ENCODE results near the gene UNC5C.

UNC5C gene

GRCh38 chr4:95386410-95386809 is 162.4 kb downstream of the UNC5C start:
- no peak for DNase-seq

GRCh38 chr4:95381843-95382580 is 166.8 kb downstream of the UNC5C start:
- no peak for DNase-seq

GRCh38 chr4:95379633-95380032 is 169.1 kb downstream of the UNC5C start:
- DNase-seq, result no peak

- no peak for DNase-seq
Measured at GRCh38 chr4:95377366-95377900, 171.3 kb downstream of the UNC5C start.

GRCh38 chr4:95371476-95372224 is 177.1 kb downstream of the UNC5C start:
- DNase-seq, result no peak

- no peak for DNase-seq
Measured at GRCh38 chr4:95367824-95368223, 180.9 kb downstream of the UNC5C start.

GRCh38 chr4:95363966-95364365 is 184.8 kb downstream of the UNC5C start:
- no peak for DNase-seq

- no peak for DNase-seq
Measured at GRCh38 chr4:95363559-95363925, 185.2 kb downstream of the UNC5C start.

- DNase-seq, result no peak
Measured at GRCh38 chr4:95362906-95363558, 185.7 kb downstream of the UNC5C start.

- no peak for DNase-seq
Measured at GRCh38 chr4:95362066-95362465, 186.7 kb downstream of the UNC5C start.

- no peak for DNase-seq
Measured at GRCh38 chr4:95361696-95361965, 187.1 kb downstream of the UNC5C start.

GRCh38 chr4:95360906-95361695 is 187.7 kb downstream of the UNC5C start:
- no peak for DNase-seq

- no peak for DNase-seq
Measured at GRCh38 chr4:95360256-95360903, 188.4 kb downstream of the UNC5C start.

- no peak for DNase-seq
Measured at GRCh38 chr4:95358421-95358820, 190.4 kb downstream of the UNC5C start.

- no peak for DNase-seq
Measured at GRCh38 chr4:95355021-95355420, 193.8 kb downstream of the UNC5C start.

GRCh38 chr4:95348418-95348817 is 200.4 kb downstream of the UNC5C start:
- DNase-seq, result no peak

GRCh38 chr4:95343235-95343634 is 205.5 kb downstream of the UNC5C start:
- DNase-seq, result no peak

GRCh38 chr4:95340191-95340590 is 208.6 kb downstream of the UNC5C start:
- DNase-seq, result no peak

- no peak for DNase-seq
Measured at GRCh38 chr4:95325665-95326064, 223.1 kb downstream of the UNC5C start.

GRCh38 chr4:95319169-95319568 is 229.6 kb downstream of the UNC5C start:
- DNase-seq, result no peak

- no peak for DNase-seq
Measured at GRCh38 chr4:95318483-95318882, 230.3 kb downstream of the UNC5C start.

GRCh38 chr4:95318044-95318443 is 230.7 kb downstream of the UNC5C start:
- no peak for DNase-seq

Measured in DMS153 (cell line).